Endothelial cell (in vitro differentiated cells): Measurements from ENCODE around the gene HERC2. TPM values are rescaled to one million over a fixed set of nuclear protein-coding genes. Genes with fewer than 3 reads are reported as not detected.

ENCODE experiments used
- DNase-seq: peaks from one replicate; pipeline ENCODE4 v3.0.0; 2021; ENCODE audit warnings: low spot score
- H3K27ac Mint-ChIP-seq: one replicate; pipeline ENCODE4 v1.8.0; 2021; ENCODE audit warnings: mixed read lengths, inconsistent platforms; ENCODE audit not compliant: unreplicated experiment
- H3K27me3 Mint-ChIP-seq: one replicate; pipeline ENCODE4 v1.8.0; 2021; ENCODE audit warnings: mild to moderate bottlenecking, moderate library complexity, mixed read lengths, inconsistent platforms; ENCODE audit not compliant: unreplicated experiment
- H3K36me3 Mint-ChIP-seq: one replicate; pipeline ENCODE4 v1.8.0; 2021; ENCODE audit warnings: mild to moderate bottlenecking, low read depth, mixed read lengths, inconsistent platforms; ENCODE audit not compliant: unreplicated experiment
- H3K4me1 Mint-ChIP-seq: one replicate; pipeline ENCODE4 v1.8.0; 2021; ENCODE audit warnings: mild to moderate bottlenecking, mixed read lengths, inconsistent platforms; ENCODE audit not compliant: unreplicated experiment
- H3K4me3 Mint-ChIP-seq: one replicate; pipeline ENCODE4 v1.8.0; 2021; ENCODE audit warnings: mild to moderate bottlenecking, mixed read lengths, inconsistent platforms; ENCODE audit not compliant: unreplicated experiment
- H3K9me3 Mint-ChIP-seq: one replicate; pipeline ENCODE4 v1.8.0; 2021; ENCODE audit warnings: mixed read lengths, inconsistent platforms; ENCODE audit not compliant: unreplicated experiment
- CTCF ChIP-seq: fragments of 200-600 bp; sonication (generic); IDR thresholded peaks from one replicate; pipeline ENCODE4 v1.5.0; 2021; ENCODE audit warnings: antibody characterized with exemption; ENCODE audit not compliant: unreplicated experiment
- total RNA-seq: library from RNA; stranded (reverse); fragmentation: NEBNext Ultra II Directional; extraction: Animal tissue kit (Norgen Biotek cat#: 25700); gene quantifications from one replicate; pipeline ENCODE4 v1.2.1, GENCODE V29; 2021; ENCODE audit not compliant: unreplicated experiment

Gene HERC2
- total RNA-seq, 1 donor from 2014 or later, result 84.6 TPM

- DNase-seq, result no peak
- peaks cover 8% of the 10 kb centered on the region for H3K4me1 Mint-ChIP-seq
These were observed 211.5 kb downstream of the HERC2 start for GRCh38 chr15:28110481-28110881.

GRCh38 chr15:28109626-28110455, 212.1 kb downstream of the HERC2 start:
- Mint-ChIP-seq H3K27ac (no peak overlapping the region), H3K27me3 (peaks cover 23% of the 10 kb centered on the region), H3K9me3 (no peaks in the 10 kb centered on the region), H3K4me1 (peaks cover 8% of the 10 kb centered on the region), H3K4me3 (no peak overlapping the region), H3K36me3 (peaks cover 25% of the 10 kb centered on the region)
- DNase-seq, result no peak
- no peak for TF ChIP-seq CTCF

More at GRCh38 chr15:28110481-28110881, 211.5 kb downstream of the HERC2 start:
- Mint-ChIP-seq H3K27ac (no peak overlapping the region), H3K9me3 (no peaks in the 10 kb centered on the region), H3K27me3 (peaks cover 24% of the 10 kb centered on the region), H3K4me3 (no peak overlapping the region), H3K36me3 (peaks cover 28% of the 10 kb centered on the region)
- TF ChIP-seq CTCF, result no peak

- DNase-seq, result no peak
- no peak for TF ChIP-seq CTCF
- H3K4me1 Mint-ChIP-seq, result peaks cover 11% of the 10 kb centered on the region
- H3K27me3 Mint-ChIP-seq, result peaks cover 25% of the 10 kb centered on the region
- no peaks in the 10 kb centered on the region for H3K9me3 Mint-ChIP-seq
- peak overlapping the region; percentile 47 for H3K4me3 Mint-ChIP-seq
- H3K36me3 Mint-ChIP-seq, result peaks cover 18% of the 10 kb centered on the region
- H3K27ac Mint-ChIP-seq, result no peak overlapping the region
These were observed 214.1 kb downstream of the HERC2 start for GRCh38 chr15:28107904-28108275.

DNA sequence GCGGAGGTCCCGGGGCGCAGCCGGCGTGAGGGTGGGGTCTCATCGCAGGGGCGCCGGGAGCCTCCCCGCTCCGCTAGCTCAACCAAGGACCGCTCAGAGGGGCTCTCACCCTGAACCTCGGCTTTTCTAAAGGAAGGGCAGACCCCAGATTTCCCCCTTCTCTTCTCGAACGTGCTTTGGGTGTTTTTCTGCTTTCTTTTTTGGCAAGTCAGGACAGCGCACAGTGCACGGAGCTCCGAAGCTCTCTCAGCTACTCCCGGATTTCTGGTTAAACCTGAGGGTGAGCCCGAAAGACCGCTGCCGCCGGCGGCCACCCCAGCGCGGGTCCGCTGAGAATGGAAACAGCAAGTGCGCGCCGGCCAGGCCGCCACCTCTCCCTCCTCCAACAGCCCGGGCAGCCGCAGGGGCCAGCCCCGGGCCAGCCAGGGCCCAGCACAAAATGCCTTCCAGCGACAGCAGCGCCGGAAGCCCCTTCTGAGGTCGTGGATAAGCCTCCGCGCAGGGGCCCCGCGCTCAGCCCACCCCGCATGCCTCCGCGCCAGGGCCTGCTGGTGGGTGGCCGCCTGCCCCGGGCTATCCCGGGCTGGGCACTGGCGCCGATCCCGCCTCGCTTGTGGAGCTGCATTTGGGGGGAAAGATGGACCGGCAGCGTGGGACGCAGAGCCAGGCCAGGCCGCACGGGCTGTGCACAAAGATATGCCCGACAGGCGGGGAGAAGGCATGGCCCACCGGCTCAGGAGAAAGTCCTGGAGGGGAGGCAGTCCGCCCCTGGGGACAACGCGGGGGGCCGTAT, 214.7 kb downstream of the HERC2 start:
- peak; percentile 45 for DNase-seq
- Mint-ChIP-seq H3K4me1 (peaks cover 11% of the 10 kb centered on the region), H3K27ac (no peak overlapping the region), H3K9me3 (no peaks in the 10 kb centered on the region), H3K36me3 (peaks cover 15% of the 10 kb centered on the region), H3K4me3 (peak overlapping the region; percentile 85), H3K27me3 (peaks cover 27% of the 10 kb centered on the region)
- TF ChIP-seq CTCF, result no peak
